Cardiac muscle cell (in vitro differentiated cells and primary cell): ENCODE measurements around the gene RET. TPM values are rescaled to one million over a fixed set of nuclear protein-coding genes. Genes with fewer than 3 reads are reported as not detected.

Experiments used
- DNase-seq, 2 donors: peaks; one replicate each; pipeline versions ENCODE4 v3.0.0 to v3.0.0-alpha.2; 2010 to 2017; ENCODE audit warnings: low read depth in 1 of 2, low spot score in 1 of 2
- H3K27ac ChIP-seq: fragments of 200-600 bp; sonication (generic); 2 replicates; pipeline ENCODE4 v1.5.1; 2016
- H3K27me3 ChIP-seq: fragments of 200-600 bp; sonication (generic); 2 replicates; pipeline ENCODE4 v1.6.0; 2016; ENCODE audit warnings: control low read depth
- H3K36me3 ChIP-seq: fragments of 200-600 bp; sonication (generic); 2 replicates; pipeline ENCODE4 v1.5.1; 2016; ENCODE audit warnings: control low read depth
- H3K4me1 ChIP-seq: fragments of 200-600 bp; sonication (generic); 2 replicates; pipeline ENCODE4 v1.8.1; 2017; ENCODE audit warnings: low read depth, mild to moderate bottlenecking, mixed run types
- H3K4me3 ChIP-seq: fragments of 200-600 bp; sonication (generic); 2 replicates; pipeline ENCODE4 v1.5.1; 2016; ENCODE audit warnings: mild to moderate bottlenecking
- H3K9me3 ChIP-seq: fragments of 200-600 bp; sonication (generic); 2 replicates; pipeline ENCODE4 v1.5.1; 2017; ENCODE audit warnings: low read depth, mild to moderate bottlenecking, control low read depth
- polyA plus RNA-seq: library from polyadenylated mRNA; unstranded; fragments of >200 nt; fragmentation: Nextera tagmentation; extraction: Ambion mirVana; gene quantifications from 2 replicates; pipeline ENCODE4 v1.2.1, GENCODE V29; 2016
- total RNA-seq: library from RNA; depleted of rRNA; stranded (reverse); fragments of >200 nt; gene quantifications from 2 replicates; pipeline ENCODE4 v1.2.3, GENCODE V29; 2016
- TF ChIP-seq, protein P1 (sequence below): IDR thresholded peaks from 2 replicates; pipeline ENCODE4 v1.5.1; 2012; ENCODE audit warnings: low read depth, mild to moderate bottlenecking, low read length

RET gene
- total and polyA plus RNA-seq, 2 experiments from 2014 or later: 0.09 TPM; not detected in 1

DNA sequence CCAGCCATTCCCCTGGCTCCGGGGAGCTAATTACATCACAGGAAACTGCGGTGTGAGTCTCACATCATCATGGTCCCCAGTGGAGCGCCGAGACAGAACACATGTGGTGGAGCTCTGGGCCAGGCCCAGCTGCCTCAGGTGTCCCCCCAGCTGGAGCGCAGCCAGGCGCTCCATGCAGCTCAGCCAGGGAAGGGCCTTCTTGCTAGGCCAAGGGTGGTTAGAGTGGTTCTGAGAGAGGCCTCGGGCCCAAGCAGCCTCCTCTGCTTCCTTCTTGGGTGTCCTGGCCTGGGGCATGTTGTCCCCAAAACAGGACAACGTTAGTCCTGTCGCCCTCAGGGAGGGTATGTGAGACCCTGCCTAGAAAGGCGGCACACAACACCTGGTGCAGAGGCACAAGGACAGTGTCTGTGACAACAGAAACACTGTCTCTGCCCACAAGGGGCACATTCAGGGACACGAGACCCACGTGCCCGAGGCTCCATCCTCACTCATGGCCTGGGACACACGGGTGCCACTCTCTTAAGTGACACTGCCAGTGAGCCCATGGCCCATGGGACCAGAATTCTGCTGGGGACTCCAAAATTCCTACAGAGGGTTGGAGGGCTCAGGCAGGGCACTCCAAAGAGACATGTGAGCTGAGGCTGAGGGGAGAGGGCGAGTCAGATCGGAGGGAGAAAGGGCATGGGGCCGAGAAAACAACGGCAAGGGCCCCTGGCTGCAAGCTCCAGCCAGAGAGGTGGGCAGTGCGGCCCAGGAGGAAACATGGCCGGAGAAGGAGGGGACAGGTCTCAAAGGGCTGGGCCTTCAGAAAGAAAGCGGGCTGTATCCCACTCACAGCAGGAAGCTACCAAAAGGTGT lies 37.0 kb upstream of the RET start:
- Histone ChIP-seq H3K27me3 (no peaks in the 10 kb centered on the region), H3K9me3 (no peaks in the 10 kb centered on the region), H3K27ac (no peak overlapping the region), H3K4me3 (no peak overlapping the region), H3K4me1 (no peaks in the 10 kb centered on the region), H3K36me3 (no peaks in the 10 kb centered on the region)
- TF ChIP-seq, protein P1, sequence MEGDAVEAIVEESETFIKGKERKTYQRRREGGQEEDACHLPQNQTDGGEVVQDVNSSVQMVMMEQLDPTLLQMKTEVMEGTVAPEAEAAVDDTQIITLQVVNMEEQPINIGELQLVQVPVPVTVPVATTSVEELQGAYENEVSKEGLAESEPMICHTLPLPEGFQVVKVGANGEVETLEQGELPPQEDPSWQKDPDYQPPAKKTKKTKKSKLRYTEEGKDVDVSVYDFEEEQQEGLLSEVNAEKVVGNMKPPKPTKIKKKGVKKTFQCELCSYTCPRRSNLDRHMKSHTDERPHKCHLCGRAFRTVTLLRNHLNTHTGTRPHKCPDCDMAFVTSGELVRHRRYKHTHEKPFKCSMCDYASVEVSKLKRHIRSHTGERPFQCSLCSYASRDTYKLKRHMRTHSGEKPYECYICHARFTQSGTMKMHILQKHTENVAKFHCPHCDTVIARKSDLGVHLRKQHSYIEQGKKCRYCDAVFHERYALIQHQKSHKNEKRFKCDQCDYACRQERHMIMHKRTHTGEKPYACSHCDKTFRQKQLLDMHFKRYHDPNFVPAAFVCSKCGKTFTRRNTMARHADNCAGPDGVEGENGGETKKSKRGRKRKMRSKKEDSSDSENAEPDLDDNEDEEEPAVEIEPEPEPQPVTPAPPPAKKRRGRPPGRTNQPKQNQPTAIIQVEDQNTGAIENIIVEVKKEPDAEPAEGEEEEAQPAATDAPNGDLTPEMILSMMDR: no peak
- peak in 1 of 2 donors; percentile 18 for DNase-seq

DNA sequence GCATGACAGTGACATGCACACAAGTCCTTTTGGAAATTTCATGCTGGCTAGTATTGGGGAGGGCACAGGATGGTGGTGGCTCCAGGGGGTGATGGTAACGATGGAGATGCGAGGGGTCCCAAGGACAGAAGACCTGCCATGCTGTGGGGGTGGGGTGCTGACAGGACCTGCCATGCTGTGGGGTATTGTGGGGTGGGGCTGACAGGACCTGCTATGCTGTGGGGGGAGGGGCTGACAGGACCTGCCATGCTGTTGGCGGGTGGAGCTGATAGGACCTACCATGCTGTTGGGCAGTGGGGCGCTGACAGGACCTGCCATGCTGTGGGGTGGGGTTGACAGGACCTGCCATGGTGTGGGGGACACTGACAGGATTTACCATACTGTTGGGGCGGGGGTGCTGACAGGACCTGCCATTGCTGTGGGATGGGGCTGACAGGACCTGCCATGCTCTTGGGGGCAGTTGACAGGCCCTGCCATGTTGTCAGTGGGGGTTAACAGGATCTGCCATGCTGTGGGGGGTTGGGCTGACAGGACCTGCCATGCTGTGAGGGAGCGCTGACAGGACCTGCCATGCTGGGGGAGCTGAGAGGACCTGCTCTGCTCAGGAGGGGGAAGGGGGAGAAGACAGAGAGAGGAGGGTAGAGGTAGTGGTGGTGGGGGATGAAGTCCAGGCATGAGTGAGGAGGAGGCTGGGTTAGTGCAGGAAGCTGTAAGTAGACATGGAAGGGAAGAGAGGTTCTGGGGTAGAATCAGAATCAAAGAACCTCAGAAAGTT lies 36.2 kb upstream of the RET start:
- Histone ChIP-seq H3K4me1 (no peaks in the 10 kb centered on the region), H3K4me3 (no peak overlapping the region), H3K27ac (no peak overlapping the region), H3K36me3 (no peaks in the 10 kb centered on the region), H3K9me3 (no peaks in the 10 kb centered on the region), H3K27me3 (no peaks in the 10 kb centered on the region)
- DNase-seq: no peak
- TF ChIP-seq, protein P1: no peak

DNA sequence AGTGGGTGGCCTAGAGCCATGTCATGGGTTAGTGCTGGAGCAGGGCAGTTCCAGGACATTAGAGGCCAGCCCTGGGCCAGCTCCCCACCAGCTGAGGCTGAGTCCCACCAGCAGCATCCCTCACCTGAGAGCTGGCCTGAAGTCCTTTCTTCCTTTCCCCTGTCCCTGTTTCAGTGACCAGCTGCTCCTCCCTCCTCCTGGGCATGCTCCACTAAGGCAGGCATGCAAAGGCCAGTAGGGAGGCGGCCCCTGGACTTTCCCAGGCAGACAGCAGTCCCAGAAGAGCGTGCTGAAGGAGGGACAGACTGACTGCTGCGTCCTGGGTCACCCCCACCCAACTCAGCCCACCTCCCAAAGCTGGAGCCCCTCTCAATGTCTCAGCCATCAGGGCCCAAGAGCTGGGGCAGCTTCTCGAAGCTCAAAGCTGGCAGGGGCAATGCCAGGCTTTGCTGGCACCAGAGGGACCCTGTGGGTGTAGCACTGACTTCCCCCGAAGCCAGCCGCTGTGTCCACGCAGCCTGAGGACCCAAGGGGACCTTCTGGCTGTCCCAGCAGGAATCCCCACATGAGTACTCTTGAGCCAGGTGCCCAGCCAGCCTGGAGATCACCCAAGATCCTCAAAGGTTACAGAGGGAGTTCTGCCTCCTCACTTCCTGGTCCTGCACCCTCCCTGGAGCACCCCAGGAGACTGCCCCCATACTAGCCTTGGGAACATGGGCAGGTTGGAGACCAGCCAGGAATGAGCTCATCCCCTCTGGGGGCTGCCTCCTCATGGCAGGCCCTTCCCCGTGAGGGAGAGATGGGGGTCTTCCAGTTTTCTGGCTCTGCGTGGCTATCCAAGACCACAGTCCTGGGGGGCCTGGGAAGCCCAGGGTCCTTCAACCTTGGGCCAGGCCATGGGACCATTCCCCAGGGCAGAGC lies 35.2 kb upstream of the RET start:
- TF ChIP-seq, protein P1: no peak
- no peak overlapping the region for H3K27ac ChIP-seq
- H3K27me3 ChIP-seq: no peaks in the 10 kb centered on the region
- no peak overlapping the region for H3K4me3 ChIP-seq
- H3K36me3 ChIP-seq: no peaks in the 10 kb centered on the region
- no peaks in the 10 kb centered on the region for H3K4me1 ChIP-seq
- no peak for DNase-seq
- H3K9me3 ChIP-seq: no peaks in the 10 kb centered on the region

DNA sequence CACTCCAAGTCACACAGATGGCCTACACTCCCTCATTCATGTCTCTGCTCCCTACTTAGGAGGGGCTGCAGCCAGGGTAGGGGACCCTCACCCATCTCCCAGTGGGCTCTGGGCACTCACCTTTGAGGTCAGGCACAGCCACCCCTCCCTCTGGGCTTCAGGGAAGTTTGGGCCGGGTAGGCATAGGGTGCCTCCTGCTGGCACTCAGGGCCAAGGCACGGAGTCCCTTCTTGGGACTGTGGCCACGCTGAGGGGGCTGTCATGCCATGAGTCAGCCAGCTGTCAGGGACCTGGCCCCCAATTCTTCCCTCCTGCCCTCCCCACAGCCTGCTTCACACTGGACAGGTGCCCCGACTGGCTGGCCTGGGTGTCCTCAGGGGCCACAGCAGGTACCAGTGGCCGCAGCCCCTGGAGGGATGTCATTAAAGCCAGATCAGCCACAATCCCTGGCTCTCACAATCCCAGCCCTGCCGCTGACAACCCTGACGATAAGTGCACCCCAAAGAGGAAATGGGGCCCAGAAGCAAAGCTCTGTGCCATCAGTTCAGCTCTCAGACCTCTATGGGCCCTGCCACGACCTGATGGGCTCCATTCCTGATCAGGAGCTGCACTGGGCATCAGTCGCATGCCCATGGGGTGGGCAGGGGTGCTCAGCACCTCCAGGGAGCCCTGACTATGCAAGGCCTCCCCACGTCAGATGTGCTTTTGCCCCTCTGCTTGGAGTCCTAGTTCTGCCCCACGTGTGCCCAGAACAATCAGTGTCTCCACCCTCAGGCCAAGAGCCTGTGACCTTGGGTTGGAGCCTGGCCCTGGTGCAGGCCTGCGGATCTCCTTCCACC lies 34.1 kb upstream of the RET start:
- Histone ChIP-seq H3K4me1 (no peaks in the 10 kb centered on the region), H3K36me3 (no peaks in the 10 kb centered on the region), H3K4me3 (no peak overlapping the region), H3K9me3 (no peaks in the 10 kb centered on the region), H3K27me3 (no peaks in the 10 kb centered on the region), H3K27ac (no peak overlapping the region)
- DNase-seq: no peak
- TF ChIP-seq, protein P1: no peak
